ENCODE measurements around the gene CLEC16A. TPM values are rescaled to one million over a fixed set of nuclear protein-coding genes. Genes with fewer than 3 reads are reported as not detected.

The CLEC16A gene
- total and polyA plus RNA-seq, 9 of the 15 experiments (the other 6 are each of a cell fraction or from before 2014, with no cell fraction given), result 1.00 to 22.3 (median 10.0) TPM

DNA sequence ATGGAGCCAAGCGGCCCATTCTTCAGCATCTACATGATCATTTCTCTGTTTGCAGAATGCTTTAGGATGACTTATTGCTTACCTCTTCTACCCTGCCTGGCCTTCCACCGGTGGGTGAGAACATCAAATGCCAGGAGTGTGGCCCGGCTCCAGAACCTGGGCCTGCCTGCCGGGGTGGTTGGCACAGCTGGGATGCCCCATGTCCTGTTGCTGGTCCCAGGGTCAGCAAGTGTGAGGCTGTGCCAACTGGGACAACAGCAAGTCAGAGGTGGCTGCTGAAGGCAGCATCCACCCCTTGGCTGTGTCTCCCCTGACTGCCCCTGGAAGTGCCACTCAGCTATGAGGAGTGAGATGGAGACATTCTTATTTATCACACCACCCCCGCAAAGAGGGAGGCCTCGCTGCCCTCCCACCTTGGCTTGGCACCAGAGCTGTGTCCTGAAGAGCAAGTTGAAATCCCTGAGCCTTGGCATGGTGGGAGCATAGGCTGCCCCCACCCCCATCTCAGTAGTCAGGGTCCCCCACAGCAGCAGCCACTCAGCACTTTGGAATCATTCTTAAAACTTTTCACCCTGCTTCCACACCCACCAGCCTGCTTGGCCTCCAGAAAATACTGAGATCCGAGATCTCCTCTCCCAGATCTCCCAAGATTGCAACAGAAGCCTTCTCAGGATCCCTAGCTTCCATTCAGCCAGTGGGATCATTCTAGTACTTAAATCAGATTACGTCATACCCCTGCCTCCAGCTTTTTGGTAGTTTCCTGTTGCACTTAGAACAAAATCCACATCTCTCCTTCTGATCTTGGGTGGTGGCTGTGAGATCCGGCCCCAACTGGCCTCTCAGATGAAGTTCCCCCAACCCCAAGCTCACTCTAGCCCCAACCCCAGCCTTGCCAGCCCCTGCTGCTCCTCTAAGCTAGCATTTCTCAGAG, 184.1 kb downstream of the CLEC16A start (continued):
- TF ChIP-seq REST (IDR thresholded peaks at IDR 0.05; ENCODE audit: borderline replicate concordance) (peak; percentile 98), REST (CRISPR knock-in tag; IDR thresholded peaks at IDR 0.05; ENCODE audit: low read depth) (no peak), DACH1 (IDR thresholded peaks at IDR 0.05; ENCODE audit: partially characterized antibody) (no peak), YY1 (IDR thresholded peaks at IDR 0.05; ENCODE audit: borderline replicate concordance in 1 of 3, control insufficient read depth in 1 of 3, extremely low read depth in 1 of 3, insufficient read depth in 3 of 3, insufficient read length in 1 of 3, insufficient replicate concordance in 2 of 3, low read depth in 1 of 3, low read length in 2 of 3) (no peak), DPF2 (IDR thresholded peaks at IDR 0.05) (peak; percentile 81), TAF7 (tag; IDR thresholded peaks at IDR 0.05) (peak; percentile 41; the same call in 1 of the 2 replicates), ZHX1 (conservative IDR thresholded peaks at IDR 0.05; ENCODE audit: low read length) (no peak), GTF2E2 (tag; IDR thresholded peaks at IDR 0.05) (no peak), JUN (IDR thresholded peaks at IDR 0.05; ENCODE audit: borderline replicate concordance, low read depth, low read length) (peak; percentile 94), JUN (CRISPR knock-in tag; IDR thresholded peaks at IDR 0.05; ENCODE audit: borderline replicate concordance) (no peak), ZNF431 (CRISPR knock-in tag; IDR thresholded peaks at IDR 0.05) (no peak), PTTG1 (tag; IDR thresholded peaks at IDR 0.05; ENCODE audit: low read depth) (no peak), SRSF9 (IDR thresholded peaks at IDR 0.05; ENCODE audit: borderline replicate concordance, low read depth, low read length) (no peak), MAFF (IDR thresholded peaks at IDR 0.05; ENCODE audit: low read length) (no peak)
- TF ChIP-seq, protein P1, sequence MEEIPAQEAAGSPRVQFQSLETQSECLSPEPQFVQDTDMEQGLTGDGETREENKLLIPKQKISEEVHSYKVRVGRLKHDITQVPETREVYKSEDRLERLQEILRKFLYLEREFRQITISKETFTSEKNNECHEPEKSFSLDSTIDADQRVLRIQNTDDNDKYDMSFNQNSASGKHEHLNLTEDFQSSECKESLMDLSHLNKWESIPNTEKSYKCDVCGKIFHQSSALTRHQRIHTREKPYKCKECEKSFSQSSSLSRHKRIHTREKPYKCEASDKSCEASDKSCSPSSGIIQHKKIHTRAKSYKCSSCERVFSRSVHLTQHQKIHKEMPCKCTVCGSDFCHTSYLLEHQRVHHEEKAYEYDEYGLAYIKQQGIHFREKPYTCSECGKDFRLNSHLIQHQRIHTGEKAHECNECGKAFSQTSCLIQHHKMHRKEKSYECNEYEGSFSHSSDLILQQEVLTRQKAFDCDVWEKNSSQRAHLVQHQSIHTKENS (CRISPR knock-in tag; IDR thresholded peaks at IDR 0.05), result no peak

All from K562 (cell line).